Astrocyte of the cerebellum (primary cell): ENCODE results near the gene GPC4.

Experiments
- DNase-seq: peaks from one replicate; pipeline ENCODE4 v3.0.0-alpha.2; 2011; ENCODE audit warnings: low read depth
- H3K4me3 ChIP-seq: 2 replicates; pipeline ENCODE4 v1.5.1; 2011; ENCODE audit warnings: mild to moderate bottlenecking, low read depth, low read length, moderate library complexity
- in situ Hi-C: cut with HindIII; loops from 2 replicates; pipeline ENCODE4 v1.10.0; 2017; ENCODE audit warnings: low sequenced_read_pairs
- TF ChIP-seq, protein P1 (sequence below): IDR thresholded peaks from 2 replicates; pipeline ENCODE4 v1.5.1; 2012; ENCODE audit warnings: low read length, low read depth, moderate library complexity, mild to moderate bottlenecking; ENCODE audit errors: missing control alignments

GPC4 gene

DNA sequence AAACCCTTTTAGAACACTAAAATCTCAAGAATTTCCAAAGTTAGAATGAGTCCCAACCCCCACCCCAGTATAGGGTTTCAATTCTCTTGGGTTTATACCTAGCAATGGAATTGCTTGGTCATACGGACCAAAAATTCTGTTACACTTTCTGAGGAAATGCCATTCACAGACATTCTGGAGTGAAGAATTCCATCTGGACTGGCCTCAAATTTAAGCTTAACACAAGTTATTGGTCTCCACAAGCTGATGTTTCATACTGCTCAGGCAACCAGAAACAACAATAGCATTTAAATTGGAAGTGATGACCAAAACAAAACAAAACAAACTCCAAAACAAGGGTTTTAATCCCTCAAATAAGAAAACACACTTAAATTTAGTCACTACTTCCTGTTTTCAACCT is 51.1 kb downstream of the GPC4 start:
- no peak overlapping the region for H3K4me3 ChIP-seq
- TF ChIP-seq, protein P1, sequence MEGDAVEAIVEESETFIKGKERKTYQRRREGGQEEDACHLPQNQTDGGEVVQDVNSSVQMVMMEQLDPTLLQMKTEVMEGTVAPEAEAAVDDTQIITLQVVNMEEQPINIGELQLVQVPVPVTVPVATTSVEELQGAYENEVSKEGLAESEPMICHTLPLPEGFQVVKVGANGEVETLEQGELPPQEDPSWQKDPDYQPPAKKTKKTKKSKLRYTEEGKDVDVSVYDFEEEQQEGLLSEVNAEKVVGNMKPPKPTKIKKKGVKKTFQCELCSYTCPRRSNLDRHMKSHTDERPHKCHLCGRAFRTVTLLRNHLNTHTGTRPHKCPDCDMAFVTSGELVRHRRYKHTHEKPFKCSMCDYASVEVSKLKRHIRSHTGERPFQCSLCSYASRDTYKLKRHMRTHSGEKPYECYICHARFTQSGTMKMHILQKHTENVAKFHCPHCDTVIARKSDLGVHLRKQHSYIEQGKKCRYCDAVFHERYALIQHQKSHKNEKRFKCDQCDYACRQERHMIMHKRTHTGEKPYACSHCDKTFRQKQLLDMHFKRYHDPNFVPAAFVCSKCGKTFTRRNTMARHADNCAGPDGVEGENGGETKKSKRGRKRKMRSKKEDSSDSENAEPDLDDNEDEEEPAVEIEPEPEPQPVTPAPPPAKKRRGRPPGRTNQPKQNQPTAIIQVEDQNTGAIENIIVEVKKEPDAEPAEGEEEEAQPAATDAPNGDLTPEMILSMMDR, result no peak
- in situ Hi-C loops, result no loop called here
- no peak for DNase-seq

DNA sequence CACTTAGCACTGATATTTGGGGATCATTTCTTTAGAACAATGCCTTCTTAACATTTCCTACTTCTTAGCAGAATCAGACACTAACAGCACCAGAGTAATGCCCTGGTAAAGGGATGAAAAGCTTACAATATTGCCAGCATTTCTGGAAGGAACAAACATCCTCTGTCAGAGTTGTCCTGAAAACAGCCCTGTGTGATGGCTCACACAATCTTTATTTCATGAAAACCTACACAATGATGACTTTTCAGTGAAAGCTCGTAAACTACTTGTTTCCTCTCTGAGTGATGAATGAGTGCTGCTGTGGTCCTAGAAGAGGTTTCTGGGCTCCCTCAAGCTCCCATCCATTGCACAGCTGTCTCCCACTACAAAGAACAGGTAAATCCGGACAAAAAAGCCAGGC is 52.8 kb downstream of the GPC4 start:
- H3K4me3 ChIP-seq, result no peak overlapping the region
- no peak for DNase-seq
- TF ChIP-seq, protein P1, result no peak
- in situ Hi-C loops, result no loop called here

DNA sequence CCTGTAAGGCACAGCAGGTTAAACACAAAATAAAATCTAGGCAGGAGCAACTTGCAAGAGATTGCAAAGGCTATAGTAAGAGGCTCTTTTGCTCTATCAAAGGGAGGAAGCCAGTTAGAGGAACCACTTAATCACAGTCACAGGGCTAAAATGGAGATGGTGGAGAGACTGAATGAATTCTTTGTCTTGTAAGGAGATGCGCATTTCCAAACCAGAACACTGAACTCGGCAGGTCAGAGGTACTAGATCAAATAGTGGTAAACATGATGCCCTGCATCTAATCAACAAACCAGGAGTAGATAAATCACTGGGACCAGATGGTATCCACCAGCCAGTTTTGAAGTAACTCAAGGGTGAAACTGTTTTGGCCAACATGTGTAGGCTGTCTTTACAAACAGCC is 55.8 kb downstream of the GPC4 start:
- H3K4me3 ChIP-seq, result no peak overlapping the region
- in situ Hi-C loops, result no loop called here
- TF ChIP-seq, protein P1, result no peak
- DNase-seq, result no peak

DNA sequence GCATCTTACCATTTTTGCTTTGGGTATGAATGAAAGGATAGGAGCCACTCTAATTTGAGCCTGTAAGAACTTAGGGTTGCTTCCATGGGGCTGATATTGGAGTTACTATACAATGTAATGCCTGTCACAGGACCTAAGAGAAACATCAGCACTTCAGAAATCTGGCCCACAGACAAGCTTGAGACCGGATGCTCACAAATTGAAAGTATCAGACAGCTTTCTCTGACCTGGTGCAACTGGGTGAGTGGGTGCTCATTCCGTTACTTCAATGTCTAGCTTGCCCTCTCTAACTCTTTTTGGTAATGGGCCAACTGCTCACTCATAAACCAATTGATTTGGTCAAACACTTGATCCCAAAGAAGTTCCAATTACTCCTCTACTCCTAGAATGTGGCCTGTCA is 62.1 kb downstream of the GPC4 start:
- in situ Hi-C loops, result no loop called here
- no peak for DNase-seq
- no peak overlapping the region for H3K4me3 ChIP-seq
- TF ChIP-seq, protein P1, result no peak

DNA sequence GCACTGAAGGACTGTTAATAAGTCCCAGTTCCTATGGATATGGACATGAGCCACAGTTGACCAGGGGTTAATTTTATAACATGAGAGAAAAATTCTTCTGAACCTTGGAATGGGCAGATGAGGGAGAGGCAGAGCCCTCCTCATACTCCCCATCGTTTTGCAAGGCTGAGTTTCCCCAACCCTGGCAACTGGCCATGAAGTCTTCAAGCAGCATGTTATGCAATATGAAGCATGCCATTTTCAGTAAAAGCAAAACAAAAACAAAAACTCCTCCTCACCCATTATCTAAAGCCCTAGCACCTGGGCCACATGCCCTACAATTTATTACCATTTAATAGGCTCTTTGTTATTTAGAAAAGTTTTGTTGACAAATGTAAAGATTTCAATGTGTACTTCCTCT is 64.5 kb downstream of the GPC4 start:
- TF ChIP-seq, protein P1, result no peak
- in situ Hi-C loops, result no loop called here
- DNase-seq, result no peak
- H3K4me3 ChIP-seq, result no peak overlapping the region

DNA sequence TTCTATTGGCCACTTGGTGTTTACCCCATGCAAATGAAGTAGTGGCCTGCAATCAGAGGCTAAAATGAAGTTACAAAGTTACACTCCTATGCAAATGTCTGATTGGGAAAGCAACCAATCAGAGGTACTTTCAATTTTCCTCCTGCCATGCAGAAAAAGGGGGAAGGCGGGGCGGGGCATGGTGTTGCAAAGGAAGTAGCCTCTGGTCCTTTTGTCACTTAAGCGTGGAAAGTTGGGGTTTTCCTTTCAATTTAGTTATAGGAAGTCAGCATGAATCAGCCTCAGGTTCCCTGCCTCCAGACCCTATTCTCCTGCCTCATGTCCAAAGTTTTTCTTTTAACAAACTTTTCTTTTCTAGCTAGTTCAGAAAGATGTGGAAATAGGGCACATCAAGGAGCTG is 69.3 kb downstream of the GPC4 start:
- no peak for DNase-seq
- in situ Hi-C loops, result no loop called here
- TF ChIP-seq, protein P1, result no peak
- no peak overlapping the region for H3K4me3 ChIP-seq

DNA sequence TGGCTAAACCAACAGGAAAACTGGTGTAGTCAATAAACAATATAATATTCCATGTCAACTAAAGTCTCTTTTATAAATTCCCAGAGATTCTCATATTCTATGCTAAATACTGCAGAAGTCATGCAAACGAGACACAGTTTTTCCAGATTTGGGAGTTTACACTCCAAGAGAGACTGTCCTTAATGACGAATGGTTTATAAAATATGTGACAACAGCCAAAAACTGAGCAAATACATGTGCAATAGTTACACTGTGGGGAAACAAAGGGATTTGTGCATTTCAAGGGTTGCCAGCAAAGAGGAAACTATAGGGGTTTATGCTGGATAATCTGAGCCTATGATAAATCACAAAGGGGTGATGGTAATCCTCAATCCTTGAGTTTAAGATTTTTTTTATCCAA is 75.7 kb downstream of the GPC4 start:
- DNase-seq, result no peak
- in situ Hi-C loops, result no loop called here
- TF ChIP-seq, protein P1, result no peak
- no peak overlapping the region for H3K4me3 ChIP-seq
